Measurements from ENCODE around the gene PATJ. TPM values are rescaled to one million over a fixed set of nuclear protein-coding genes. Genes with fewer than 3 reads are reported as not detected.

The PATJ gene
- total RNA-seq, 4 donors from 2014 or later: 24.3 to 36.3 (median 28.8) TPM

DNA sequence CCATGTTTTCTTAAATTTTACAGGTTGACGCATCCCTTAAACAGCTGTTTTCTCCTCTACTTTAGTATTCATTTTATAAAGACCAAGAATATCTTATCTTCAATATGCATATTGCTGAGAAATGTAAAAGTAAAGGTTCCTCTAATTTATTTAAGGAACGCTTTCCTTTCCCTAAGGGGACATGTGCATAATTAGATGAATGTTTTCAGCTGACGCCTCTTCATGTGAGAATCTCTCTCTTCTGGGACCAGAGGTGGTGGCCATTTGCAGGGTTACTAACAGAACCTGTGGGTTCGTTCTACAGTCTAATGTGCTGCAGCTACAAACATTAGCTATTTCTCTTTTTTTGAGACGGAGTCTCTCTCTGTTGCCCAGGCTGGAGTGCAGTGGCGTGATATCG, 304.6 kb downstream of the PATJ start:
- WGBS, 2 donors: 94 to 96% methylated on average over 7 of the region's 7 CpGs
- TF ChIP-seq EP300 (IDR thresholded peaks at IDR 0.05) (no peak), POLR2A (IDR thresholded peaks at IDR 0.05) (no peak)
- TF ChIP-seq, protein P1, sequence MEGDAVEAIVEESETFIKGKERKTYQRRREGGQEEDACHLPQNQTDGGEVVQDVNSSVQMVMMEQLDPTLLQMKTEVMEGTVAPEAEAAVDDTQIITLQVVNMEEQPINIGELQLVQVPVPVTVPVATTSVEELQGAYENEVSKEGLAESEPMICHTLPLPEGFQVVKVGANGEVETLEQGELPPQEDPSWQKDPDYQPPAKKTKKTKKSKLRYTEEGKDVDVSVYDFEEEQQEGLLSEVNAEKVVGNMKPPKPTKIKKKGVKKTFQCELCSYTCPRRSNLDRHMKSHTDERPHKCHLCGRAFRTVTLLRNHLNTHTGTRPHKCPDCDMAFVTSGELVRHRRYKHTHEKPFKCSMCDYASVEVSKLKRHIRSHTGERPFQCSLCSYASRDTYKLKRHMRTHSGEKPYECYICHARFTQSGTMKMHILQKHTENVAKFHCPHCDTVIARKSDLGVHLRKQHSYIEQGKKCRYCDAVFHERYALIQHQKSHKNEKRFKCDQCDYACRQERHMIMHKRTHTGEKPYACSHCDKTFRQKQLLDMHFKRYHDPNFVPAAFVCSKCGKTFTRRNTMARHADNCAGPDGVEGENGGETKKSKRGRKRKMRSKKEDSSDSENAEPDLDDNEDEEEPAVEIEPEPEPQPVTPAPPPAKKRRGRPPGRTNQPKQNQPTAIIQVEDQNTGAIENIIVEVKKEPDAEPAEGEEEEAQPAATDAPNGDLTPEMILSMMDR (IDR thresholded peaks at IDR 0.05): no peak
- peaks cover 0 to 12% (median 0%) of the 10 kb centered on the region in 3 donors for H3K36me3 ChIP-seq
- H3K9me3 ChIP-seq: no peaks in the 10 kb centered on the region
- H3K27me3 ChIP-seq: no peaks in the 10 kb centered on the region
- no peak overlapping the region for H3K27ac ChIP-seq
- no peak for DNase-seq (ENCODE audit: low spot score in 2 of 2)
- no peak overlapping the region for H3K4me3 ChIP-seq
- H3K4me1 ChIP-seq: no peaks in the 10 kb centered on the region

DNA sequence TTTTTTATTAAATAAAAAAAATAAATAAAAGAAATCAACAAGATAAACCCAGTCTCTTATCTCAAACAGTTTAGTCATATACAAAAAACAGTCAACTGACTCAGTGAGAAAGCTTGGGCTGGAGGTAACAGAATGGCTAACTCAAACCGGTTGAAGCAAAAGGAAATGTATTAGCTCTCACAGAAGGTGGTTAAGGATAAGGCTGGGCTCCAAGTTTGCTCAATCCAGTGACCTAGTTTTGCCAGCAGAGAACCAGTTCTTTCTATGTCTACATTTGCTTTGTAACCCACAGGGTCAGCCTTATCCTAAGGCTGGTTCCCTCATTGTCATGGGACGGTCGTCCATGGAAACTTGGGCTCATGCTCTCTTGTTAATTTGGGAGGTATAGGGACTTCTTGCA, 307.9 kb downstream of the PATJ start:
- 86 to 87% methylated on average over 3 of the region's 3 CpGs for WGBS, 2 donors
- no peak overlapping the region for H3K27ac ChIP-seq
- H3K4me3 ChIP-seq: no peak overlapping the region
- peaks cover 0 to 16% (median 0%) of the 10 kb centered on the region in 3 donors for H3K36me3 ChIP-seq
- H3K27me3 ChIP-seq: no peaks in the 10 kb centered on the region
- no peak for DNase-seq (ENCODE audit: low spot score in 2 of 2)
- TF ChIP-seq EP300 (IDR thresholded peaks at IDR 0.05) (no peak), POLR2A (IDR thresholded peaks at IDR 0.05) (no peak)
- TF ChIP-seq, protein P1 (IDR thresholded peaks at IDR 0.05): no peak
- no peaks in the 10 kb centered on the region for H3K9me3 ChIP-seq
- H3K4me1 ChIP-seq: no peaks in the 10 kb centered on the region

DNA sequence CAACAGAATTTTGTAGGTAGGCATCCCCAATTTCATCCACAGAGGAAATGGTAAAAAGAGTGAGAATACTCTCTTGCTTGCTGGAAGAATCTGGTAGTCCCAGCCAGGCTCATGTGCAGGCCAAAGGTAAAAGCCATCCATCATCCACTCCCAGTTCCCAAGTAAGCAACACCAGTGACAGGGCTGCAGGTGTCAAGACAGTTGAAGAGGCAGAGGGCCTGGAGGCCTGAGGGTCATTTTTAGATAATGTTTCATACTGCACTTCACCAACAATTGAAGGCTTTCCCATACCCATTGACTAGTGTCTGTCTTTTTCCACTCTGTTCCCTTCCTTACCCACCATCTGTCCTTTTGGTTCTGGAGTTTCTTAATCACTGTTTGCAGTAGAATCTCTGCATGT, 310.7 kb downstream of the PATJ start:
- TF ChIP-seq EP300 (IDR thresholded peaks at IDR 0.05) (no peak), POLR2A (IDR thresholded peaks at IDR 0.05) (no peak)
- TF ChIP-seq, protein P1 (IDR thresholded peaks at IDR 0.05): no peak
- Histone ChIP-seq H3K27ac (no peak overlapping the region), H3K4me3 (no peak overlapping the region), H3K9me3 (no peaks in the 10 kb centered on the region), H3K27me3 (no peaks in the 10 kb centered on the region), H3K36me3 (peaks cover 0 to 16% (median 0%) of the 10 kb centered on the region in 3 donors), H3K4me1 (no peaks in the 10 kb centered on the region)
- no peak for DNase-seq (ENCODE audit: low spot score in 2 of 2)

DNA sequence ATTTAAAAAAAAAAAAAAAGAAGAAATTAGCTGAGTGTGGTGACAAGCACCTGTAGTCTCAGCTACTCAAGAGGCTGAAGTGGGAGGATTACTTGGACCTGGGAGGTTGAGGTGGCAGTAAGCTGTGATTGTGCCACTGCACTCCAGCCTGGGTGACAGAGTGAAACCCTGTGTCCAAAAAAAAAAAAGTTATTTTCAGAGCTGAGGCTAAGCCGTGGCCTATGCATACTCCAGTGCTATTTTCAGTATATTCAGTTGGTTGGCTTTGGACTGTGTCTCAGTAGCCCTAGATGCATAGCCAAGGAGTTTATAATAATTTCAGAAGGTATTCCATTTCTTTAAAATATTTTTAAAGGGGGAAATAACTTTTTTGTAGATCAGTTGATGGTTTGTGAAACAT, 311.9 kb downstream of the PATJ start:
- no peaks in the 10 kb centered on the region for H3K9me3 ChIP-seq
- 76 to 88% methylated on average over 1 of the region's 1 CpG for WGBS, 2 donors
- no peaks in the 10 kb centered on the region for H3K27me3 ChIP-seq
- no peak overlapping the region for H3K4me3 ChIP-seq
- DNase-seq (ENCODE audit: low spot score in 2 of 2): no peak
- no peaks in the 10 kb centered on the region for H3K4me1 ChIP-seq
- TF ChIP-seq EP300 (IDR thresholded peaks at IDR 0.05) (no peak), POLR2A (IDR thresholded peaks at IDR 0.05) (no peak)
- TF ChIP-seq, protein P1 (IDR thresholded peaks at IDR 0.05): no peak
- peaks cover 0 to 16% (median 0%) of the 10 kb centered on the region in 3 donors for H3K36me3 ChIP-seq
- H3K27ac ChIP-seq: no peak overlapping the region

DNA sequence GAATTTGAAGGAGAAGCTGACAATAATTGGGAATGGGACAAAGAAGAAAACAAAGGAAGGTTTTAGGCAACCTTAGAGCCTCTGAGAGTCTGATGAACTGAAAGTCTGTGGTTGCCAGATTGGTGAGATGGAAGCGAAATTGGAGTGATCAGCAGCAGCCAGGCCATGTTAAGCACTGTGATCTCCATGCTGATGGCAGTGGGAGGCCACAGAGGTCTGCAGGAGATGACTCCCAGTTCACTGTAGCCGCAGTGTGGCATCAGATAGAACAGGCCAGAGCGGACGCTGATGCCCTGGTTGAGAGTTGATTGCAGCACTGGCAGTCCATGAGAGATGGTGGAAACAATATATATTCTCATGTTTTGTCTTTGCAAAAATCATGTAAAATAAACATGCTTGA, 314.9 kb downstream of the PATJ start:
- TF ChIP-seq EP300 (IDR thresholded peaks at IDR 0.05) (no peak), POLR2A (IDR thresholded peaks at IDR 0.05) (no peak)
- TF ChIP-seq, protein P1 (IDR thresholded peaks at IDR 0.05): no peak
- Histone ChIP-seq H3K27me3 (no peaks in the 10 kb centered on the region), H3K4me1 (no peaks in the 10 kb centered on the region), H3K27ac (no peak overlapping the region), H3K9me3 (no peaks in the 10 kb centered on the region), H3K36me3 (peaks cover 0 to 4% (median 0%) of the 10 kb centered on the region in 3 donors), H3K4me3 (no peak overlapping the region)
- no peak for DNase-seq (ENCODE audit: low spot score in 2 of 2)
- 91 to 98% methylated on average over 4 of the region's 4 CpGs for WGBS, 2 donors

Data from tibial nerve (tissue), 4 donors.